Mucosa of descending colon (tissue), 3 donors: Measurements from ENCODE around the gene LRCH1. TPM values are rescaled to one million over a fixed set of nuclear protein-coding genes. Genes with fewer than 3 reads are reported as not detected.
"Not testable (repeated sequence)": the region's sequence is repeated elsewhere in the genome, so short reads cannot be mapped to it uniquely, and the experiment has no call there.

Experiments used
- ATAC-seq: fragments of 200-7000 bp; cut with Tn5 transposase; one replicate; pipeline ENCODE4 v1.9.1; 2020; ENCODE audit warnings: mild to moderate bottlenecking, moderate library complexity
- DNase-seq, 3 donors: peaks; one replicate each; pipeline ENCODE4 v3.0.0-alpha.2; 2020
- H3K36me3 ChIP-seq: fragments of 200-600 bp; one replicate; pipeline ENCODE4 v1.8.0; 2021; ENCODE audit warnings: low read depth, mild to moderate bottlenecking
- H3K4me1 ChIP-seq: fragments of 200-600 bp; one replicate; pipeline ENCODE4 v1.8.0; 2021; ENCODE audit warnings: low read depth, mild to moderate bottlenecking
- H3K4me3 ChIP-seq: fragments of 200-600 bp; one replicate; pipeline ENCODE4 v1.8.0; 2021; ENCODE audit warnings: mild to moderate bottlenecking
- H3K9me3 ChIP-seq: fragments of 200-600 bp; one replicate; pipeline ENCODE4 v1.8.0; 2021; ENCODE audit warnings: mild to moderate bottlenecking
- intact Hi-C, 2 donors: fragments of 100-400 bp; cut with DNase I in 1 of 2; cut with micrococcal nuclease in 1 of 2; formaldehyde crosslinking; loops; one replicate each; pipeline versions ENCODE4 v1.11.0 to v1.11.1; 2022; cut with DNase I, micrococcal nuclease
- total RNA-seq, 3 donors: library from RNA; stranded (reverse); fragmentation: NEBNext Ultra II Directional in 2 of 3; extraction: Animal tissue kit (Norgen Biotek cat#: 25700) in 2 of 3; gene quantifications; one replicate each; pipeline versions ENCODE4 v1.2.1 to v1.2.4, GENCODE V29; 2021 to 2023
- TF ChIP-seq, protein P1 (sequence below): fragments of 200-600 bp; IDR thresholded peaks from one replicate; pipeline ENCODE4 v1.8.0; 2022; ENCODE audit warnings: antibody characterized with exemption, mild to moderate bottlenecking
- donor health status: DM: no; HTN: no; CAD: no; lungs with moderate emphysema.
- donor health status: DM: no; HTN: no; CAD: no.
- donor health status: DM: no; HTN: yes; CAD: no.

LRCH1 gene
- total RNA-seq, 3 donors from 2014 or later: 13.4 to 44.1 (median 16.1) TPM

GRCh38 chr13:46756977-46757376, 204.0 kb downstream of the LRCH1 start:
- TF ChIP-seq, protein P1, sequence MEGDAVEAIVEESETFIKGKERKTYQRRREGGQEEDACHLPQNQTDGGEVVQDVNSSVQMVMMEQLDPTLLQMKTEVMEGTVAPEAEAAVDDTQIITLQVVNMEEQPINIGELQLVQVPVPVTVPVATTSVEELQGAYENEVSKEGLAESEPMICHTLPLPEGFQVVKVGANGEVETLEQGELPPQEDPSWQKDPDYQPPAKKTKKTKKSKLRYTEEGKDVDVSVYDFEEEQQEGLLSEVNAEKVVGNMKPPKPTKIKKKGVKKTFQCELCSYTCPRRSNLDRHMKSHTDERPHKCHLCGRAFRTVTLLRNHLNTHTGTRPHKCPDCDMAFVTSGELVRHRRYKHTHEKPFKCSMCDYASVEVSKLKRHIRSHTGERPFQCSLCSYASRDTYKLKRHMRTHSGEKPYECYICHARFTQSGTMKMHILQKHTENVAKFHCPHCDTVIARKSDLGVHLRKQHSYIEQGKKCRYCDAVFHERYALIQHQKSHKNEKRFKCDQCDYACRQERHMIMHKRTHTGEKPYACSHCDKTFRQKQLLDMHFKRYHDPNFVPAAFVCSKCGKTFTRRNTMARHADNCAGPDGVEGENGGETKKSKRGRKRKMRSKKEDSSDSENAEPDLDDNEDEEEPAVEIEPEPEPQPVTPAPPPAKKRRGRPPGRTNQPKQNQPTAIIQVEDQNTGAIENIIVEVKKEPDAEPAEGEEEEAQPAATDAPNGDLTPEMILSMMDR: no peak
- H3K9me3 ChIP-seq: no peaks in the 10 kb centered on the region
- H3K4me3 ChIP-seq: no peak overlapping the region
- DNase-seq (no peak), ATAC-seq (peak; percentile 46)
- no peaks in the 10 kb centered on the region for H3K36me3 ChIP-seq
- intact Hi-C loops: no loop called here
- peaks cover 31% of the 10 kb centered on the region for H3K4me1 ChIP-seq

DNA sequence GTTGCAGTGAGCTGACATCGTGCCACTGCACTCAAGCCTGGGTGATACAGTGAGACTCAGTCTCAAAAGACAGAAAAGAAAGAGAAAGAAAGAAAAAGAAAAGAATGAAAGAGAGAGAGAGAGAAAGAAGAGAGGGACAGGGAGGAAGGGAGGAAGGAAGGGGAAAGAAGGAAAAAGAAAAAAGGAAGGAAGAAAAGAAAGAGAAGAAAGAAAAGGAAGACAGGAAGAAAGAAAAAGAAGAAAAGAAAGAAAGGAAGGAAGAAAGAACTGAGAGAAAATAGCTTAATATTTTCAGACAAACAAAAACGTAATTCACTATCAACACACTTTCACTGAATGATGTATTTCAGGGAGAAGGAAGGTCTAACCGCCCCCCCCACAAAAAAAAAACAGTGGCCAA, 204.7 kb downstream of the LRCH1 start:
- TF ChIP-seq, protein P1: no peak
- H3K9me3 ChIP-seq: no peaks in the 10 kb centered on the region
- peaks cover 31% of the 10 kb centered on the region for H3K4me1 ChIP-seq
- intact Hi-C loops: no loop called here
- H3K36me3 ChIP-seq: no peaks in the 10 kb centered on the region
- DNase-seq (no peak), ATAC-seq (no peak)
- no peak overlapping the region for H3K4me3 ChIP-seq

GRCh38 chr13:46759846-46760245, 206.9 kb downstream of the LRCH1 start:
- H3K36me3 ChIP-seq: no peaks in the 10 kb centered on the region
- H3K9me3 ChIP-seq: no peaks in the 10 kb centered on the region
- intact Hi-C loops: no loop called here
- DNase-seq (peak in 1 of 3 donors; percentile 63), ATAC-seq (peak; percentile 94)
- H3K4me3 ChIP-seq: no peak overlapping the region
- TF ChIP-seq, protein P1: no peak
- peaks cover 31% of the 10 kb centered on the region for H3K4me1 ChIP-seq

GRCh38 chr13:46761174-46761573, 208.2 kb downstream of the LRCH1 start:
- Histone ChIP-seq H3K9me3 (no peaks in the 10 kb centered on the region), H3K36me3 (no peaks in the 10 kb centered on the region), H3K4me3 (no peak overlapping the region), H3K4me1 (peaks cover 31% of the 10 kb centered on the region)
- TF ChIP-seq, protein P1: no peak
- no peak for DNase-seq
- intact Hi-C loops: no loop called here
- ATAC-seq: no peak

DNA sequence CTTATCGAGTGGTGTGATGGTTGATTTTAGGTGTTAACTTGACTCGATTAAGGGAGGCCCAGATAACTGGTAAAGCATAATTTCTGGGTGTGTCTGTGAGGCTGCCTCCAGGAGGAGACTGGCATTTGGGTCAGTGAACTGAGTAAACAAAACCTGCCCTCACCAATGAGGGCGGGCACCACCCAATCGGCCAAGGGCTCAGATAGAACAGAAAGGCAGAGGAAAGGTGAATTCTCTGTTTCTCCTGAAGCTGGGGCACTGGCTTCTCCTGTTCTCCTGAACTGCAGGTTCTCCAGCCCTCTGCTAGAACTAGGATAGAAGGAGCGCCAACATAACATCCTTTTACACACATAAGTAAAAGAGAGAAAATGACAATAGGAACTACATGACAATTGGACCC, 208.9 kb downstream of the LRCH1 start:
- TF ChIP-seq, protein P1: no peak
- no peak overlapping the region for H3K4me3 ChIP-seq
- DNase-seq: peak in 2 of 3 donors; percentile 33 to 51
- peaks cover 26% of the 10 kb centered on the region for H3K4me1 ChIP-seq
- intact Hi-C loops: no loop called here
- H3K9me3 ChIP-seq: no peaks in the 10 kb centered on the region
- ATAC-seq: peak; percentile 33
- H3K36me3 ChIP-seq: no peaks in the 10 kb centered on the region

GRCh38 chr13:46769925-46770324, 217.0 kb downstream of the LRCH1 start:
- ATAC-seq, H3K36me3 ChIP-seq, intact Hi-C loops, H3K4me3 ChIP-seq, H3K4me1 ChIP-seq, DNase-seq, H3K9me3 ChIP-seq: not testable (repeated sequence)
